ENCODE measurements around the gene OMP. TPM values are rescaled to one million over a fixed set of nuclear protein-coding genes. Genes with fewer than 3 reads are reported as not detected.

Gene OMP
- total RNA-seq, 2 donors from 2014 or later = not detected

- Mint-ChIP-seq H3K9me3 (peaks cover 0 to 2% of the 10 kb centered on the region in 2 donors), H3K27ac (no peak overlapping the region), H3K27me3 (ENCODE audit: low read depth) (no peaks in the 10 kb centered on the region), H3K36me3 (ENCODE audit: insufficient read depth in 2 of 2) (no peaks in the 10 kb centered on the region), H3K4me1 (ENCODE audit: low read depth) (peaks cover 15% of the 10 kb centered on the region), H3K4me3 (no peak overlapping the region)
- ATAC-seq (replicated peaks in 1 of 2) (no peak), DNase-seq (no peak)
Observed at GRCh38 chr11:77084581-77085191, 18.0 kb upstream of the OMP start.

GRCh38 chr11:77085652-77086051 lies 17.0 kb upstream of the OMP start:
- no peak for ATAC-seq (replicated peaks in 1 of 2)
- Mint-ChIP-seq H3K36me3 (ENCODE audit: insufficient read depth in 2 of 2) (no peaks in the 10 kb centered on the region), H3K4me3 (no peak overlapping the region), H3K27ac (no peak overlapping the region), H3K9me3 (no peaks in the 10 kb centered on the region), H3K4me1 (ENCODE audit: low read depth) (peaks cover 20% of the 10 kb centered on the region), H3K27me3 (ENCODE audit: low read depth) (no peaks in the 10 kb centered on the region)
- DNase-seq = no peak

- H3K27ac Mint-ChIP-seq = no peak overlapping the region
- no peak overlapping the region for H3K4me3 Mint-ChIP-seq
- no peak for ATAC-seq (replicated peaks in 1 of 2)
- H3K4me1 Mint-ChIP-seq (ENCODE audit: low read depth) = peaks cover 26% of the 10 kb centered on the region
- H3K27me3 Mint-ChIP-seq (ENCODE audit: low read depth) = no peaks in the 10 kb centered on the region
- H3K9me3 Mint-ChIP-seq = no peaks in the 10 kb centered on the region
- H3K36me3 Mint-ChIP-seq (ENCODE audit: insufficient read depth in 2 of 2) = no peaks in the 10 kb centered on the region
- no peak for DNase-seq
Observed at GRCh38 chr11:77086521-77087472, 15.8 kb upstream of the OMP start.

- Mint-ChIP-seq H3K36me3 (ENCODE audit: insufficient read depth in 2 of 2) (no peaks in the 10 kb centered on the region), H3K9me3 (no peaks in the 10 kb centered on the region), H3K4me1 (ENCODE audit: low read depth) (peaks cover 16% of the 10 kb centered on the region), H3K27me3 (ENCODE audit: low read depth) (no peaks in the 10 kb centered on the region), H3K4me3 (no peak overlapping the region), H3K27ac (no peak overlapping the region)
- DNase-seq = no peak
- no peak for ATAC-seq (replicated peaks in 1 of 2)
Observed at GRCh38 chr11:77087723-77088225, 14.9 kb upstream of the OMP start.

- H3K27me3 Mint-ChIP-seq (ENCODE audit: low read depth) = no peaks in the 10 kb centered on the region
- ATAC-seq (replicated peaks in 1 of 2) = no peak
- no peaks in the 10 kb centered on the region for H3K9me3 Mint-ChIP-seq
- DNase-seq = no peak
- no peak overlapping the region for H3K27ac Mint-ChIP-seq
- H3K4me3 Mint-ChIP-seq = no peak overlapping the region
- H3K4me1 Mint-ChIP-seq (ENCODE audit: low read depth) = peaks cover 11% of the 10 kb centered on the region
- H3K36me3 Mint-ChIP-seq (ENCODE audit: insufficient read depth in 2 of 2) = no peaks in the 10 kb centered on the region
Observed at GRCh38 chr11:77088236-77089003, 14.2 kb upstream of the OMP start.

GRCh38 chr11:77089004-77089545 lies 13.6 kb upstream of the OMP start:
- Mint-ChIP-seq H3K27me3 (ENCODE audit: low read depth) (no peaks in the 10 kb centered on the region), H3K36me3 (ENCODE audit: insufficient read depth in 2 of 2) (no peaks in the 10 kb centered on the region), H3K4me3 (no peak overlapping the region), H3K27ac (no peak overlapping the region), H3K4me1 (ENCODE audit: low read depth) (peaks cover 11% of the 10 kb centered on the region), H3K9me3 (no peaks in the 10 kb centered on the region)
- ATAC-seq (replicated peaks in 1 of 2) (no peak), DNase-seq (no peak)

- ATAC-seq (replicated peaks in 1 of 2) = no peak
- H3K36me3 Mint-ChIP-seq (ENCODE audit: insufficient read depth in 2 of 2) = no peaks in the 10 kb centered on the region
- H3K27me3 Mint-ChIP-seq (ENCODE audit: low read depth) = no peaks in the 10 kb centered on the region
- no peak for DNase-seq
- H3K4me1 Mint-ChIP-seq (ENCODE audit: low read depth) = peaks cover 11% of the 10 kb centered on the region
- H3K9me3 Mint-ChIP-seq = no peaks in the 10 kb centered on the region
- no peak overlapping the region for H3K27ac Mint-ChIP-seq
- no peak overlapping the region for H3K4me3 Mint-ChIP-seq
Observed at GRCh38 chr11:77090046-77090372, 12.6 kb upstream of the OMP start.

GRCh38 chr11:77090373-77091111 lies 12.1 kb upstream of the OMP start:
- Mint-ChIP-seq H3K27ac (no peak overlapping the region), H3K36me3 (ENCODE audit: insufficient read depth in 2 of 2) (no peaks in the 10 kb centered on the region), H3K4me1 (ENCODE audit: low read depth) (peaks cover 11% of the 10 kb centered on the region), H3K9me3 (no peaks in the 10 kb centered on the region), H3K27me3 (ENCODE audit: low read depth) (no peaks in the 10 kb centered on the region), H3K4me3 (no peak overlapping the region)
- no peak for DNase-seq
- ATAC-seq (replicated peaks in 1 of 2) = peak in 1 of 2 donors; percentile 15

- peaks cover 11% of the 10 kb centered on the region for H3K4me1 Mint-ChIP-seq (ENCODE audit: low read depth)
- no peak overlapping the region for H3K27ac Mint-ChIP-seq
- peak; percentile 79 to 80 for DNase-seq
- peak; percentile 89 to 92 for ATAC-seq (replicated peaks in 1 of 2)
- no peaks in the 10 kb centered on the region for H3K27me3 Mint-ChIP-seq (ENCODE audit: low read depth)
- no peaks in the 10 kb centered on the region for H3K36me3 Mint-ChIP-seq (ENCODE audit: insufficient read depth in 2 of 2)
- no peaks in the 10 kb centered on the region for H3K9me3 Mint-ChIP-seq
- H3K4me3 Mint-ChIP-seq = no peak overlapping the region
Observed at GRCh38 chr11:77091146-77091940, 11.3 kb upstream of the OMP start.

GRCh38 chr11:77092382-77092781 lies 10.3 kb upstream of the OMP start:
- ATAC-seq (replicated peaks in 1 of 2) (no peak), DNase-seq (no peak)
- H3K27me3 Mint-ChIP-seq (ENCODE audit: low read depth) = no peaks in the 10 kb centered on the region
- no peaks in the 10 kb centered on the region for H3K9me3 Mint-ChIP-seq
- H3K36me3 Mint-ChIP-seq (ENCODE audit: insufficient read depth in 2 of 2) = peaks cover 0 to 2% of the 10 kb centered on the region in 2 donors
- no peak overlapping the region for H3K27ac Mint-ChIP-seq
- no peak overlapping the region for H3K4me3 Mint-ChIP-seq
- peaks cover 11% of the 10 kb centered on the region for H3K4me1 Mint-ChIP-seq (ENCODE audit: low read depth)

- Mint-ChIP-seq H3K4me1 (ENCODE audit: low read depth) (peaks cover 11% of the 10 kb centered on the region), H3K36me3 (ENCODE audit: insufficient read depth in 2 of 2) (peaks cover 0 to 2% of the 10 kb centered on the region in 2 donors), H3K4me3 (no peak overlapping the region), H3K9me3 (no peaks in the 10 kb centered on the region), H3K27ac (no peak overlapping the region), H3K27me3 (ENCODE audit: low read depth) (no peaks in the 10 kb centered on the region)
- ATAC-seq (replicated peaks in 1 of 2) = no peak
- DNase-seq = no peak
Observed at GRCh38 chr11:77093056-77093891, 9.4 kb upstream of the OMP start.

Measured in activated T-cell treated with anti-CD3 and anti-CD28 coated beads, Interleukin-2, amount 50 U/mL, for 72 hours (primary cell).